GM19324 (cell line): ENCODE data around the gene RAB11FIP3.

Experiments
- ATAC-seq: cut with Tn5 transposase; IDR thresholded peaks from one replicate; pipeline ENCODE4 v1.9.1; 2021; ENCODE audit warnings: mild to moderate bottlenecking, moderate library complexity; ENCODE audit not compliant: unreplicated experiment, low FRiP score

RAB11FIP3 gene

DNA sequence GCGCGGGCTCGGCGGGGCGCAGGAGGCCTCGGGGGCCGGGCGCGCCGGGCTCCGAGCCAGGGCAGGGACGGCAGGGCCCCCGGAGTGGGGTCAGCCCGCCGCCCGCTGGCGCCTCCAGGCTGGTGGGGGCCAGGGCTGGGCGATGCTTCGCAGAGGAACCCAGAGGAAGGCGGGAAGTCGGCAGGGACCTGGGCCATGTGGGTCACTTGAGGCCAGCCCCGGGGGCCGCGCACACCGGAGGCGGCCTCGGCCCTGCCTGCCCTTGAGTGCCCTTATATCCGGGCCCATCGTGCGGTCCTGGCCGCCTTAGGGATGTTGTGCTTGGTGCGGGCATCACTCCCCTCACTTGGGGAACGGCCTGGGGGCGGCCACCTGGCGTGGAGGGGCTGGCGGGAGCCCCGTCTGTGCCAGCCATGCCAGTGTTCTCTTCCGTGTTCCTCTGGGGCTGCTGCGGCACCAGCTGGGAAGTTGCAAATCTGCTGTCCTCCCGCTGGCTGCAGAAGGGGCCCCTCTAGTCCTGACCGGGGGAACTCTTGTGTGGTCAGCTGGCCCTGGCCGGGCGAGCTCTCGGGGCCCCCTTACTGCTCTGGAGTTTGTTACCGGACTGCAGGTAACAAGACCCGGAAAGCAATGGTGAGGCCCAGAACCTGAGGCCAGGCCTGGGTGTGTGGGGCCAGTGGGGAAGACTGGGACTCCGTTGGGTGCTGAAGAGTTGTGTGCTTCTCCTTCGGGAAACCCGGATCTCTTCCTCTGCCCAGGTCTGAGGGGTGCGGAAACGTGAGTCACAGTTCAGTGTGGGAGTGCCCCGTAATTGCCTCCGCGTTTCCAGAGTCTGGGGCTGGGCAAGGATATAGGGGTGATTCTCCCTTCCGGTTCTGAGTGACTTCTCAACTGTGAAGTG lies 102.9 kb downstream of the RAB11FIP3 start:
- ATAC-seq, result peak; percentile 8

DNA sequence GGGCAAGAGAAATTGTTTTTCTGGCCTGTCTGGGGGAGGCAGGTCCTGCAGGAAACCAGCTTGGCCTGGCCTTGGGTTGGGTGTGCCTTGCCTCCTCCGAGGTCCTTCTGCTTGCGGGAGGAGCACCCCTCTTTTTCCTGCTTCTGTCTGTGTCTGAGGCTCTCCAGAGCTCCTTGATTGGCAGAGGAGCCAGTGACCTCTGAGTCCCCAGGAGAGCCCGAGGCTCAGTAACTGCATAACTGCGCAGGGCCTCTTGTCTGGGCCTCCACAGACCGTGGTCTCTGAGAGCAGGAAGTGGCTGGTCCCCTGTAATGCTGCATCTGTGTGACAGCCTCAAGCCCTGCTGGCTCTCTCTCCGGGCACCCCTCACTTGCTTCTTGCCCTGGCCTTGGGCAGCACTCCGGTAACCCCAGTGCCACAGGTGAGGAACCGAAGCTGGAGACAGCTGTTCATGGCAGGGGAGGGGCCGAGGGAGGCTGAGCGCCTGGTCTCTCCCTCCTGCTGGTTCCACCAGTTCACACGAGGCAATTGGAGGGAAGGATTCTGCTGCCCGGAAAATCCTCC lies 103.6 kb downstream of the RAB11FIP3 start:
- no peak for ATAC-seq

DNA sequence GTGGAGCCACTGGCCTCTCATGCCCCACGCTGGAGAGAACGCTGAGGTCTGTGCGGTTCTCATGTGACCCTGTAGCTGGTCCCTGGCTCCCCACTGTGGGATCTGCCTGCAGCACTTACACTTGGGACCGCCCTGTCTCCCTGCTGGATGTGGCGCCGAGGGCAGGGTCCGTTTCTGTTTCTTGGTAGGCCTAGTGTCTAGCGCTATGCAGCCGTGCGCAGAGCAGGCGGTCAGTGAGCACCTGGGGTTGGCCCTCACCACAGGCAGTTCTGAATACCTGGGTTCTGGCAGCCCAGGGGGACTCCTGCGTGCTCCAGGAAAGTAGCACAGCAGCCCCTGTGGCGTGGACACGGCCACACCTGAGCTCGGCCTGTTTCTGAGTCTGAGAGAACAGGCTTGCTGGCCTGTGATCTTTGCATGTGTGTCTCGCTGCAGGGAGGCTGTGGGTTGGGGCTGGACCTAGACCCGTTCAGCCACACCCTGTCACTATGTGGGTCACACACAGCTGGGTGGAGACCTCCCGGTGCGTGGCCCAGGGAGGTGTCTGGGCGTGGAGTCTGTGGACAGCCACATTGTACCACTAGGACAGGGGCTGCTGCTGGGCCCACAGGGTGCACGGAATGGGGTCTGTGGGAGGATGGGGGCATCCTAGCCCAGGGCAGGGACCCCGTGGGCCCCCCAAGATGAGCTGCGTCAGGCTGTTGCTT lies 104.8 kb downstream of the RAB11FIP3 start:
- no peak for ATAC-seq

DNA sequence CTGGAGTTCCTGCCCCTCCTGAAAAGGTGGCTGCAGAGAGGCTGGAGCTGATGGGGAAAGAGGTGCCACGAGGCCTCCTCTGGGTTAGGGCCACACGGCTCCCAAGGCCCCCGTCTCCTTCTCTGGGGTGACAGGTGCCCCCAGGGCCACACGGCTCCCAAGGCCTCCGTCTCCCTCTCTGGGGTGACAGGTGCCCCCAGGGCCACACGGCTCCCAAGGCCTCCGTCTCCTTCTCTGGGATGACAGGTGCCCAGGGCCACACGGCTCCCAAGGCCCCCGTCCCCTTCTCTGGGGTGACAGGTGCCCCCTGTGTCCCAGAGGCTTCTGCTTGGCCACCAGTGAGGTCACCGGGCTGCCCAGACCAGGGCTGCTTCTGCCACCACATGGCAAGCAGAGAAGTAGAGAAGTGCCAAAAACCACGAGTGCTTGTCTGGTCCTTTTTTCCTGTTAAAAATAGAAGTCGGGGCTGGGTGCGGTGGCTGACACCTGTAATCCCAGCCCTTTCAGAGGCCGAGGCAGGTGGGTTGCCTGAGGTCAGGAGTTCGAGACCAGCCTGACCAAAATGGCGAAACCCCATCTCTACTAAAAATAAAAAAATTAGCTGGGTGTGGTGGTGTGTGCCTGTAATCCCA lies 106.2 kb downstream of the RAB11FIP3 start:
- ATAC-seq, result no peak

DNA sequence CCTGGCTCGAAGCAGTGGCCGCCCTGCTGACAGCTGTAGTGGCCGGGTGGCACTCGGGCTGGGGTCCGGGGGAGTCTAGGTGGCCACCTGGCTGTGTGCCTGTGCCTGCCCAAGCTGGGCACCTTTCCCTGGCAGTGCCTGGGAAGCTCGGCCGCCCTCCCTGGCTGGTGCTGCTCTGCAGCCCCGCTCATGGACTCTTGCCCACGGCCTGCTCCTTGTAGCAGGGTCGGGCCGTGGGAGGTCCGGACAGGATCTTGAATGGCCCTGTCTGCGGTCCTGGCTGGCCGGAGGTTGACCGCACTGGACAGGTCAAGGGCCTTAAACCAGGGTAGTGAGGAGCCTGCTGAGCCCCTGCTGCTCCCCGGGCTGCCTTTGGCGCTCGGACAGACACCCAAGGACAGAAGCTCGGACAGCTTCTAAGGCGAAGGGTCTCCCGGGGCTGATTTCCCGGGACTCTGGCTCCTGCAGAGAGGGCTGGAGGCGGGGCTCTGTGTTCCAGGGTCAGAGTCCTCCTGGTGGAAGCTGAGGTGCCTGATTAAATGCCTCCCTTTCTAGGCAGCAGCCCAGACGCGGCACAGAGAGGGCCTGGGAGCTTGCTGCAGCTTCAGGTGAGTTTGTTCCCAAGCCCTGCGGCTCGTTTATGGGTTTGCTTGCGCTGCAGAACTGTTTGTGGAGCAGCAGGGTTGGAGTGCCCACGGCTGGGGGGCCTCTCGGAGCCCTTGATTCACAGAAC lies 108.1 kb downstream of the RAB11FIP3 start:
- no peak for ATAC-seq

DNA sequence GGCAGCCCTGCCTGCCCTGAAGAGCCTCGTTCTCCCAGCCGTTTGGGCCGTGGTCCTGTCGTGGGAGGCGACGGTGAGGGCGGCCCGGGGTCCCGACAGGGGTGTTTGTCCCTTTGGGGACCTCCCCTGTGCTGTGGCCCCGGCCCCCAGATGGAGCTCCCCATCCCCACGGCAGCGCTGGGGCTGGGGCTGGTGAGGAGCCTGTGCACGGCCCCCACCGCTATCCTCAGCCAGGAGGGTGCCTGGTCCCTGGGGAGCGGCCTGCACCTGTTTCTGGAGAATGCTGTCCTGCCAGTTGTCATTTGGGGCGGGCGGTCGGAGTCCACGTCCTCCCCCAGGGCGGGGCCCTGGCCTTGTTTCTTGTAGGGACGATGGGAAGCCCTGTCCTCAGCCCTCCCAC lies 108.7 kb downstream of the RAB11FIP3 start:
- no peak for ATAC-seq

DNA sequence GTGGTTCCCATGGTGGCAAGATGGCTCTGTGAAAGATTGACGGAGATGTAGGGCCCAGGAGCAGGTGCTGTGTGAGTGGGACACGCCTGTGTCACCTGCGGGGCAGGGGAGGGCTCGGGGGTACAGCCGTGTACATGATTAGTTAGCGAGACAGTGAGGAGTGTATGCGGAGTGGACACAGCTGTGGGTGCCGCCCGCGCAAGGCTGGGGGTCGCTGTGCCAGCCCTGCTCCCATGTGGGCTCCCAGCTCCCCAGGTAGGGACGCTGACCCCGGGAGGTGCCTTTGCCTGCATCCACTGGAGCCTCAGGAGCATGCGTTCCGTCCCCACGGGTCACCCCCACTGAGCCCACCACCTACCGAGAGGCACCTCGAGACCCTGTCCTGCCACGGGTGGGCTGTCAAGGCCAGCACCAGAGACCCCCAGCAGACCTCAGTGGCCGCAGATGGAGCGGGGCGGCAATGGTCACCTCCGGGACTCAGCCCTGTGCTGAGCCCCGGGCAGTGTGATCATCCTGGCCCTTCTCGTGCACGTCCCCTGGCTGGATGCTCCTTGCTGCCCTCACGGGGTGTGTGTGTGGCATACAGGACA lies 109.5 kb downstream of the RAB11FIP3 start:
- ATAC-seq, result no peak

DNA sequence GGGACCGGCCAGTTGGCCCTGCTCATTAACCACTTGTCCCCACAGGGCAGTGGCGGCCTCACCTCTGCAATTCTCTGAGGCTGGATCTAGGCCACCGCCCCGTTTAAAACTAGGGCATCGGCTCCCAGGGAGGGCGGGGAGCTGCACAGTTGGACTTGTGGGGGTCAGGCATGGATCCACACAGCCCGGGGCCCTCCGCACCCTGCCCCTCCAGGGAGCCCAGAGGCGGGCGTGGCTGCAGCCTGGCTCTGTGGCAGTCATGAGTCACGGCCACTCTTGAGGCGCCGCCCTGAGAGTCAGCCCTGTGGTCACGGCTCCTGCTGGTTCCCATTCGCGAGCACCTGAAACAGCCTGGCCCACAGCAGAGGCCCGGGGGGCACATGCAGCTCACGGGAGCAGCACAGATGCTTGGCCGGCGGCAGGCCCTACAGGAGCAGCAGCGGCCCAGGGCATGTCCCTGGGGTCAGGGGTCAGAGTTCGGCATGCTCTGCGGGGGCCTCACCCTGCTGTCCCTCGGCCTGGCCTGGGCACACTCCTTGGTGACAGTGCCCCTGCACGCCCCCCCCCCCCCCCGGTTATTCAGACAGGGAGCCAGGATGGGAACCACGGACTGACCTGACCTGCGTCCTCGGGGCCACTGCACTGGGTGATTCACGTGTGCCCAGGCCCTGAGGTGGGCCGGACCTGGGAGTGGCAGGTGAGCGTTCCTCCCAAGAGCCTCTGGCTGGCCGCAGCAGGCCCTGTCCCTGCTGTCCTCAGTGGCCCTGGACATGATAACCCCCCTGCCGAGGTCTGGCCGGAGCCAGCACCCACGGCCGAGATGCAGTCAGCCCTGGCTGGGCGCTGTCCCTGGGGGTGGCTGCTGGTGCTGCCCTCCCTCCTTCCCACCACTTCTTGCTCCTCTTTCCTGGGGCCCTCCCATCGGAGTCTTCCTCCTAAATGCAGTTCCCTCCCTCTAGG lies 110.3 kb downstream of the RAB11FIP3 start:
- ATAC-seq, result no peak

DNA sequence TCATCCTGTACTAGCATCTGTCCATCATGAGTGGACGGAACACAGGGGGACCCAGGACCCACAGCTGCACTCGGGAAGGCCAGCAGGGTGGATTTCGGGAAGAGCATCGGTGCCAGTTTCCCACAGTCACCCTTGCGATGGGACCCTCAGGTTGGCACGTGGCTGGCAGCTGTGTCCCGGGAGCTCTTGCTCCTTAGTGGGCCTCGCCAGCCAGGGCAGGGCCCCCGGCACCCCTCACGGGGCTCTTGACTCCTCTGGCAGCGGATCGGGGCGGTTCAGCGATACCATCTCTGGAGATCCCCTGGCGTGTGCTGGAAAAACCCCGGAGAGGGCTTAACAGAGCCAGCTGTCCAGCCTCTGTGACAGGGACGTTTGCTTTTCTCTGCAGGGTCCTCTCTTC lies 111.3 kb downstream of the RAB11FIP3 start:
- ATAC-seq, result no peak

DNA sequence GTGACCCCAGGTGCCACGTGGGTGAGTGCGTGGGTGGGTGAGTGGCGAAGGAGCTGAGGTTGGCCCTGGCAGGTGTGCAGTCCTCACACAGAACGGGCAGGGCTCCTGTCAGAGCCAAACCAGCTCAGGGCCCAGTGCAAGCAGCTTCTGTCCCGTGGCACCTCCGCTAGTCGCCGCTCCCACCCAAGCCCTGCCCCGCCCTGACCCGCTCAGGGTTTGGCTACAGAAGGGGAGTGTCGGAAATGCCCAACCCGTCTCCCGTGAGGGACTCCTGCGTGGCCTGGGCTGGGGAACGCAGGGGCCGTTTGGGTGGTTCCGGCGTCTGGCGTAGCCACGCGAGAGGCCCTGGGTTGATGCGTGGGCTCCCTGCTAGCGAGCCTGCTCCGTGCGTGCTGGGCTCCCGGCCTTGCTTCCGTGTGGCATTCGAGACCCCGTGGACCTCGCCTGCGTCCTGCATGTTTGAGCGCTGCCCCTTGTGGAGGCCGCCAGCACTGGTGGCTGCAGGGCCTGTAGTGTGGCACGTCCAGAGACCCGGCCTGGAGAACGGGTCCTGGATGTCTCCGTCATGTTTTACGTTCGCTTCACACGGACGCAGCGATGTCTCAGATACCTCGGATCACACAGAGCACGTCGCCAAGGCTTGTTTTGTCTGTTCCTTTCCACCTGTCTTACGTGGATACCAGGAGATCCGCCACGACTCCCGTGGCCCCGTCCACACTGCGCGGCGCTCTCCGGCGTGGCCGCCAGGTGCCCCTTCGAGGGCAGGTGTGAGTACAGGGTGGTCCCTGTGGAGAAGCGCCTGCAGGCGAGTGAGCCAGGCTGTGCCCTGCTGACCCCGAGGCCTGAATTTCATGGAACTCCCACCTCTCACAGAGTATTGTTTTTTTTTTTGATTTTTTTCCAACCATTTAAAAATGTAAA lies 112.2 kb downstream of the RAB11FIP3 start:
- ATAC-seq, result no peak

DNA sequence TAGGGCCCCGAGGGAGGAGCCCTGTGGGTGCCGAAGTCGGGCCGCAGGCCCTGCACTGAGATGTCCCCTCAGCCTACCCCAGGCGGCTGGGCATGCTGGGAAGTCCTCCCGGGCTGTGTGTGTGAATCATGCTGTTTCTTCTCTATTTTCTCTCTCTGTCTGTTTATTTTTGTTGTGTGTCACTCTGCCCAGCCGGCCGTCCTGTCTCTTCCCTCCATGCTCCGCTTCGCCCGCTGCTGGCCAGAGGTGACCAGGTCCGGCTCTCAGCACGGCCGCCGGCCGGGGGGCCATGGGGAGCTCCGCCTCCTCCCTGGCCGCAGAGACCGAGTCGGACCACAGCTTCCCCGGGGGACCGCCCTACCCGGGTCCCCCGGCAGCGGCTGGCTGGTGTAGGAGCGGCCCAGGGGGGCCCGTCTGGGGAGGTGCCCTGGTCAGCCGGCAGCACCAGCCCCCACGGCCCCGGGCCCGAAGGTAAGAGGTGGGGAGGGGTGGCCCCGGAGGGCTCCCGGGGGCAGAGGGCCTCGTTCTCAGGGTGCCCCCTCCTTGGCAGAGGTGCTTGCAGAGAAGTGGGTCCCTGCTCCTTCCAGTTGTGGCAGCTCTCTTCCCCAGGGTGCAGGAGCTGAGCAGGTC lies 114.6 kb downstream of the RAB11FIP3 start:
- no peak for ATAC-seq

DNA sequence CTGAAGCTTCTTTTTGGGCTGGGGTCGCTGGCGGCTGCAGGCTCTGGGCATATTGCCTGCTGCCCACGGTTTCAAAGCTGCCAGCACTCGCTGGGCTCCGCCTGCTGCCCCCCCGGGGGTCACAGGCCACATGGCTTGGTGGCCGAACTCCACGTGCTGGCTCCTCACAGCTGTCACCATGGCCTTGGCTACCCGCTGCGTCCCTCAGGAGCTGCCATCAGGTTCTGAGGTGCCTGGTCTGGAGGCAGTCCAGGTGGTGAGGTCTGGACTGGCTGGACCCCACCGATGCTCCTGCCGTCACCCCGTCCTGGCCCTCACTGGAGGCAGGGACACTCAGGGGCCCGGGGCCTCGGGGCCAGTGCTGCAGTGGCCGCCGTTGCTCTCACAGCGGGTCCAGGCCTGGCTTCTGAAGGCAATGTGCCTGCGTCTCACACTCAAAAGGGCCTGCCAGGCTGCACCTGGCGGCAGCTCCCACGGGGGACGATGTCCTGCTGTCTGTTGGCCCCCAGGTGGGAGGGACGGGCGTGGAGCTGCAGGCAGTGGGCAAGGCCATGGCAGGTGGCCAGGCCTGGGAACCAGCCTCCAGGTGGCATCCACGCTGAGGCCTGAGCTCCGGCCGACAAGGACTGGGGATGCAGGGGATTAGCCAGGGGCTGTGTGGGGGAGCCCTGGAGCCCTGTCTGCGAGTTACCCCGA lies 115.3 kb downstream of the RAB11FIP3 start:
- no peak for ATAC-seq

DNA sequence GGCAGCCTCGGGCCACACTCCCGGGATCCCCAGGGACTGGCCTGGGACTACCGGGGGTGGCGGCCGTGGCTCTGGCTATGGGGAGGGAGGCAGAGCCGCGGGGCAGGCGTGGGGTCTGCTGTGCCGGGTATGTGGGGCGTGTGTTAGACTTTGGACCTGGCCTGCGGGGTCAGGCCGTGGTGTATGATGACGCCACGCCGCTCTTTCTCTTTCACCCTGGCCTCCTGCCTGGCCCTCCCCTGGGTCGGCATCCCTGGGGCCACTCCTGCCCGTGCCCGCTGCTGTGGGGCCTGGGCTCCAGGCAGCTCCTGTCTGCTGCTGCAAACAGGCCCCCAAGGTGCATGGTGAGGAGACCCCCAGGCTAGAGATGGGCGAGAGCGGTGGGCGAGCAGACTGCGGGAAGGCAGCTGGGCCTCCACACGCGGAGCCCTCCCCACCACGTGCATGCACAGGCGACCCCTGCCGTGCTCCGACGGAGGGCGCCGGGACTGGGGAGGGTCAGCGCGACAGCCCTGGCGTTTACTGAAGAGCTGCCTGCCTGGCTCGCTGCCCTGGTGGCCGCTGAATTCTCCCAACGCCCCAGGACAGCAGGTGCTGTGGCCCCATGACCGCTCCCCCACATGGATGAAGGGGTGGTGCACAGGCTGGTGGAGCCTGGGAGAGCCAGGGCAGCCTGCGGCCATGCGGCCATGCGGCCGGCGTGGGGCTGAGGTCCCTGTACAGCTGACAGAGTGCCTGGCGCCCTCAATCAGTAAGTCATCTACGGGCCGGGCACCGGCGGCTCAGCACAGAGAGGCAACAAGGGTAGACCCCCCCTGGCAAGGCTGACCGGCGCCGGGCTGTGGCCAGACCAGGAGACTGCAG lies 118.1 kb downstream of the RAB11FIP3 start:
- ATAC-seq, result no peak

DNA sequence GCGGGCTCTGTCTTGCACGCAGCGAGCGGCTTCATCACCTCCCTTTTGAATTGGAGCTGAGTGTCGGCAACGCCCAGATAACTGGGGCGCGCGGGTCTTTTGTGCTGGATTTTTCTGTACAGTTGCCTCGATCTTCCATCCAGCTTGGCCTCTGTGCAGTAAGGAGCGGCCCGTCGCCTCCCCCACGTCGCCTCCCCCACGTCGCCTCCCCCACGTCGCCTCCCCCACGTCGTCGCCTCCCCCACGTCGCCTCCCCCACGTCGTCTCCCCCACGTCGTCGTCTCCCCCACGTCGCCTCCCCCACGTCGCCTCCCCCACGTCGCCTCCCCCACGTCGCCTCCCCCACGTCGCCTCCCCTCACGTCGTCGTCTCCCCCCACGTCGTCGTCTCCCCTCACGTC lies 119.1 kb downstream of the RAB11FIP3 start:
- no peak for ATAC-seq

DNA sequence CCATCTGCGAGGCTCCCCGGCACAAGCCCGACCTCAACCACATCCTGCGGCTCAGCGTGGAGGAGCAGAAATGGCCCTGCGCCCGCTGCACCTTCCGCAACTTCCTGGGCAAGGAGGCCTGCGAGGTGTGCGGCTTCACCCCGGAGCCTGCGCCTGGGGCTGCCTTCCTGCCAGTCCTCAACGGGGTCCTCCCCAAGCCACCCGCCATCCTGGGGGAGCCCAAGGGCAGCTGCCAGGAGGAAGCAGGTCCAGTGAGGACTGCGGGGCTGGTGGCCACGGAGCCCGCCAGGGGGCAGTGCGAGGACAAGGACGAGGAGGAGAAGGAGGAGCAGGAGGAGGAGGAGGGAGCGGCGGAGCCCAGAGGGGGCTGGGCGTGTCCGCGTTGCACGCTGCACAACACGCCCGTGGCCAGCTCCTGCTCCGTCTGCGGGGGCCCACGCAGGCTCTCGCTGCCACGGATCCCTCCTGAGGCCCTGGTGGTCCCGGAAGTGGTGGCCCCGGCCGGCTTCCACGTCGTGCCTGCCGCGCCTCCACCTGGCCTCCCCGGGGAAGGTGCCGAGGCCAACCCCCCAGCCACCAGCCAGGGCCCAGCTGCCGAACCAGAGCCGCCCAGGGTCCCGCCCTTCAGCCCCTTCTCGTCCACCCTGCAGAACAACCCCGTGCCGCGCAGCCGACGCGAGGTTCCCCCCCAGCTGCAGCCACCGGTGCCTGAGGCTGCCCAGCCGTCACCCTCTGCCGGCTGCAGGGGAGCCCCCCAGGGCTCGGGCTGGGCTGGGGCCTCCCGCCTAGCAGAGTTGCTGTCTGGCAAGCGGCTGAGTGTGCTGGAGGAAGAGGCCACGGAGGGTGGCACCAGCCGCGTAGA lies 121.7 kb downstream of the RAB11FIP3 start:
- no peak for ATAC-seq
